ENCODE results near the gene CIB4.

GRCh38 chr2:26633351-26633945 is 7.7 kb downstream of the CIB4 start:
- no peak for TF ChIP-seq ARNTL (CRISPR knock-in tag; IDR thresholded peaks at IDR 0.05; ENCODE audit: borderline replicate concordance, low read depth)
- TF ChIP-seq ZC3H10 (CRISPR knock-in tag; IDR thresholded peaks at IDR 0.05), result no peak
- no peak for TF ChIP-seq BACH2 (CRISPR knock-in tag; IDR thresholded peaks at IDR 0.05; ENCODE audit: borderline replicate concordance)
- TF ChIP-seq POU6F1 (CRISPR knock-in tag; IDR thresholded peaks at IDR 0.05; ENCODE audit: borderline replicate concordance, low read depth), result no peak
- no peak for TF ChIP-seq RARB (CRISPR knock-in tag; IDR thresholded peaks at IDR 0.05)
- no peak for TF ChIP-seq PATZ1 (CRISPR knock-in tag; IDR thresholded peaks at IDR 0.05; ENCODE audit: borderline replicate concordance)
- TF ChIP-seq ZFP3 (CRISPR knock-in tag; IDR thresholded peaks at IDR 0.05), result no peak
- TF ChIP-seq SNAI2 (CRISPR knock-in tag; IDR thresholded peaks at IDR 0.05), result no peak
- no peak for TF ChIP-seq CSRNP3 (CRISPR knock-in tag; IDR thresholded peaks at IDR 0.05)
- no peak for TF ChIP-seq CREB5 (CRISPR knock-in tag; IDR thresholded peaks at IDR 0.05; ENCODE audit: low read depth)
- no peak for TF ChIP-seq OSR1 (CRISPR knock-in tag; IDR thresholded peaks at IDR 0.05)
- no peak for TF ChIP-seq TSHZ2 (CRISPR knock-in tag; IDR thresholded peaks at IDR 0.05)
- TF ChIP-seq ZNF70 (CRISPR knock-in tag; IDR thresholded peaks at IDR 0.05), result no peak
- no peak for TF ChIP-seq ZFP30 (CRISPR knock-in tag; IDR thresholded peaks at IDR 0.05)

Measured in SK-N-SH treated with all-trans-retinoic acid at 6 μM for 48 hours (cell line).